C4-2B (cell line): Measurements from ENCODE around the gene B4GALT6.

Experiments
- CTCF ChIP-seq: fragments of 450-650 bp; conservative IDR thresholded peaks from 2 replicates; pipeline ENCODE4 v1.5.1; 2017; ENCODE audit warnings: mild to moderate bottlenecking
- ZFX ChIP-seq: fragments of 450-650 bp; IDR thresholded peaks from 2 replicates; pipeline ENCODE4 v1.6.1; 2017

- TF ChIP-seq CTCF (no peak), ZFX (no peak)
Observed at GRCh38 chr18:31577195-31577594, 107.2 kb downstream of the B4GALT6 start.
